Measurements from ENCODE around the gene DBT. TPM values are rescaled to one million over a fixed set of nuclear protein-coding genes. Genes with fewer than 3 reads are reported as not detected.

The DBT gene
- total and polyA plus RNA-seq, 4 donors = 3.4 to 19.1 (median 9.2) TPM

GRCh38 chr1:100177295-100178041 is 72.2 kb downstream of the DBT start:
- H3K9me3 ChIP-seq (ENCODE audit: control insufficient read depth in 4 of 4, insufficient read depth in 3 of 4, low read length in 3 of 4) = no peaks in the 10 kb centered on the region
- no peak for DNase-seq
- no peaks in the 10 kb centered on the region for H3K27me3 ChIP-seq (ENCODE audit: control insufficient read depth in 3 of 3, insufficient read depth in 3 of 3, low read length in 2 of 3)
- no peaks in the 10 kb centered on the region for H3K4me1 ChIP-seq (ENCODE audit: control insufficient read depth in 5 of 5, insufficient read depth in 5 of 5, low read length in 5 of 5)
- H3K36me3 ChIP-seq (ENCODE audit: control insufficient read depth in 4 of 4, insufficient read depth in 4 of 4, low read length in 4 of 4) = no peaks in the 10 kb centered on the region
- WGBS, 2 donors = 82 to 86% methylated on average over 4 of the region's 4 CpGs
- TF ChIP-seq CTCF (IDR thresholded peaks at IDR 0.05; ENCODE audit: control extremely low read depth, extremely low read depth) = no peak
- H3K4me3 ChIP-seq = no peak overlapping the region
- H3K27ac ChIP-seq (ENCODE audit: low read depth in 1 of 2, low read length in 1 of 2) = peak overlapping the region in 1 of 2 donors; percentile 77
- ATAC-seq (ENCODE audit: insufficient read depth, low FRiP score) = no peak
- H3K9ac ChIP-seq (ENCODE audit: insufficient read depth in 1 of 2, low read length in 2 of 2) = no peak overlapping the region

- Histone ChIP-seq H3K4me3 (no peak overlapping the region), H3K27me3 (ENCODE audit: control insufficient read depth in 3 of 3, insufficient read depth in 3 of 3, low read length in 2 of 3) (no peaks in the 10 kb centered on the region), H3K27ac (ENCODE audit: low read depth in 1 of 2, low read length in 1 of 2) (no peak overlapping the region), H3K9ac (ENCODE audit: insufficient read depth in 1 of 2, low read length in 2 of 2) (no peak overlapping the region), H3K36me3 (ENCODE audit: control insufficient read depth in 4 of 4, insufficient read depth in 4 of 4, low read length in 4 of 4) (peaks cover 0 to 3% (median 0%) of the 10 kb centered on the region in 4 donors), H3K4me1 (ENCODE audit: control insufficient read depth in 5 of 5, insufficient read depth in 5 of 5, low read length in 5 of 5) (no peaks in the 10 kb centered on the region), H3K9me3 (ENCODE audit: control insufficient read depth in 4 of 4, insufficient read depth in 3 of 4, low read length in 3 of 4) (no peaks in the 10 kb centered on the region)
- TF ChIP-seq CTCF (IDR thresholded peaks at IDR 0.05; ENCODE audit: control extremely low read depth, extremely low read depth) = no peak
- 96 to 98% methylated on average over 2 of the region's 2 CpGs for WGBS, 2 donors
- ATAC-seq (ENCODE audit: insufficient read depth, low FRiP score) (no peak), DNase-seq (no peak)
These were observed 81.6 kb downstream of the DBT start for GRCh38 chr1:100168051-100168450.

GRCh38 chr1:100164702-100165101 is 84.9 kb downstream of the DBT start:
- Histone ChIP-seq H3K27ac (ENCODE audit: low read depth in 1 of 2, low read length in 1 of 2) (no peak overlapping the region), H3K4me1 (ENCODE audit: control insufficient read depth in 5 of 5, insufficient read depth in 5 of 5, low read length in 5 of 5) (no peaks in the 10 kb centered on the region), H3K4me3 (no peak overlapping the region), H3K36me3 (ENCODE audit: control insufficient read depth in 4 of 4, insufficient read depth in 4 of 4, low read length in 4 of 4) (peaks cover 0 to 3% (median 0%) of the 10 kb centered on the region in 4 donors), H3K9me3 (ENCODE audit: control insufficient read depth in 4 of 4, insufficient read depth in 3 of 4, low read length in 3 of 4) (no peaks in the 10 kb centered on the region), H3K27me3 (ENCODE audit: control insufficient read depth in 3 of 3, insufficient read depth in 3 of 3, low read length in 2 of 3) (no peaks in the 10 kb centered on the region), H3K9ac (ENCODE audit: insufficient read depth in 1 of 2, low read length in 2 of 2) (no peak overlapping the region)
- no peak for TF ChIP-seq CTCF (IDR thresholded peaks at IDR 0.05; ENCODE audit: control extremely low read depth, extremely low read depth)
- no peak for DNase-seq
- WGBS, 2 donors = 94 to 95% methylated on average over 5 of the region's 5 CpGs
- no peak for ATAC-seq (ENCODE audit: insufficient read depth, low FRiP score)

Data from lung (tissue), 12 donors.